Naive thymus-derived CD4-positive, alpha-beta T cell (primary cell): Measurements from ENCODE around the gene RNU2-63P. TPM values are rescaled to one million over a fixed set of nuclear protein-coding genes. Genes with fewer than 3 reads are reported as not detected.
"Not testable (repeated sequence)": the region's sequence is repeated elsewhere in the genome, so short reads cannot be mapped to it uniquely, and the experiment has no call there.

Experiments
- ATAC-seq: fragments of 150-1000 bp; cut with Tn5 transposase; 2 replicates; pipeline ENCODE4 v1.10.0; 2021; ENCODE audit warnings: mild to moderate bottlenecking, moderate library complexity
- CTCF ChIA-PET: fragments of 350-600 bp; sonication (Branson Sonifier 250); formaldehyde crosslinking; loops from one replicate; lab custom pipeline; 2021; ENCODE audit warnings: antibody characterized with exemption; lab: Charles Lee
- POLR2A ChIA-PET: fragments of 350-600 bp; sonication (Branson Sonifier 250); formaldehyde crosslinking; loops from one replicate; lab custom pipeline; 2021; ENCODE audit warnings: antibody characterized with exemption, inconsistent platforms; lab: Charles Lee
- DNase-seq, 9 donors: peaks; one replicate each; pipeline versions ENCODE4 v3.0.0 to v3.0.0-alpha.2; 2020 to 2022; ENCODE audit warnings: mixed read lengths in 1 of 9
- H3K27ac ChIP-seq: one replicate; pipeline ENCODE4 v1.7.0; 2013; ENCODE audit warnings: mild to moderate bottlenecking, low read depth, low read length, moderate library complexity
- H3K27me3 ChIP-seq, 2 donors: one replicate each; pipeline ENCODE4 v1.7.0; 2013; ENCODE audit warnings: low read length in 2 of 2, mild to moderate bottlenecking in 2 of 2, moderate library complexity in 2 of 2; ENCODE audit not compliant: control insufficient read depth in 2 of 2, insufficient read depth in 2 of 2
- H3K36me3 ChIP-seq, 3 experiments: 1 replicate in 2 of 3; 2 replicates in 1 of 3; pipeline ENCODE4 v1.7.0; 2013; ENCODE audit warnings: low read length in 3 of 3, mild to moderate bottlenecking in 3 of 3, moderate library complexity in 1 of 3; ENCODE audit not compliant: insufficient read depth in 3 of 3, control insufficient read depth in 2 of 3
- H3K4me1 ChIP-seq, 2 donors: one replicate each; pipeline ENCODE4 v1.7.0; 2013; ENCODE audit warnings: low read length in 2 of 2, mild to moderate bottlenecking in 2 of 2, moderate library complexity in 1 of 2; ENCODE audit not compliant: control insufficient read depth in 2 of 2, insufficient read depth in 2 of 2
- H3K4me3 ChIP-seq: 2 replicates; pipeline ENCODE4 v1.7.0; 2013; ENCODE audit warnings: mild to moderate bottlenecking, low read length
- H3K9me3 ChIP-seq, 3 experiments: 1 replicate in 2 of 3; 2 replicates in 1 of 3; pipeline ENCODE4 v1.7.0; 2013; ENCODE audit warnings: low read length in 3 of 3; ENCODE audit not compliant: control insufficient read depth in 2 of 3
- H3K27ac Mint-ChIP-seq, 9 donors: one replicate each; pipeline ENCODE4 v1.8.0; 2020 to 2022; ENCODE audit warnings: mixed read lengths in 9 of 9, mild to moderate bottlenecking in 8 of 9, moderate library complexity in 5 of 9, inconsistent platforms in 2 of 9
- H3K27me3 Mint-ChIP-seq, 5 donors: one replicate each; pipeline ENCODE4 v1.8.0; 2021 to 2022; ENCODE audit warnings: mixed read lengths in 5 of 5, mild to moderate bottlenecking in 1 of 5
- H3K36me3 Mint-ChIP-seq, 5 donors: one replicate each; pipeline ENCODE4 v1.8.0; 2020 to 2022; ENCODE audit warnings: mixed read lengths in 5 of 5, mild to moderate bottlenecking in 3 of 5, inconsistent platforms in 1 of 5
- H3K4me1 Mint-ChIP-seq, 7 donors: one replicate each; pipeline ENCODE4 v1.8.0; 2020 to 2022; ENCODE audit warnings: mixed read lengths in 7 of 7, mild to moderate bottlenecking in 3 of 7, inconsistent platforms in 1 of 7
- H3K4me3 Mint-ChIP-seq, 10 donors: one replicate each; pipeline ENCODE4 v1.8.0; 2020 to 2022; ENCODE audit warnings: mild to moderate bottlenecking in 10 of 10, mixed read lengths in 10 of 10, moderate library complexity in 6 of 10, inconsistent platforms in 2 of 10
- H3K9me3 Mint-ChIP-seq, 11 donors: one replicate each; pipeline ENCODE4 v1.8.0; 2020 to 2022; ENCODE audit warnings: mixed read lengths in 11 of 11, mild to moderate bottlenecking in 4 of 11, inconsistent platforms in 1 of 11, moderate library complexity in 1 of 11
- intact Hi-C, 2 donors: fragments of 100-400 bp; cut with micrococcal nuclease; formaldehyde crosslinking; loops; one replicate each; pipeline ENCODE4 v1.15.1; 2023
- polyA plus RNA-seq, 2 donors: library from polyadenylated mRNA; unstranded; fragments of 300-500 nt; fragmentation: Illumina TruSeq; gene quantifications; one replicate each; pipeline ENCODE4 v1.2.3, GENCODE V29; 2021
- total RNA-seq, 6 experiments: library from RNA in 5 of 6; stranded (reverse) in 5 of 6; gene quantifications; 1 replicate in 5 of 6; 2 replicates in 1 of 6; pipeline ENCODE4 v1.2.3 and lab custom pipeline; 2021 to 2026

The RNU2-63P gene
- total and polyA plus RNA-seq, 7 experiments from 2014 or later, result 12.4 to 28.7 (median 15.5) TPM; not detected in 3

DNA sequence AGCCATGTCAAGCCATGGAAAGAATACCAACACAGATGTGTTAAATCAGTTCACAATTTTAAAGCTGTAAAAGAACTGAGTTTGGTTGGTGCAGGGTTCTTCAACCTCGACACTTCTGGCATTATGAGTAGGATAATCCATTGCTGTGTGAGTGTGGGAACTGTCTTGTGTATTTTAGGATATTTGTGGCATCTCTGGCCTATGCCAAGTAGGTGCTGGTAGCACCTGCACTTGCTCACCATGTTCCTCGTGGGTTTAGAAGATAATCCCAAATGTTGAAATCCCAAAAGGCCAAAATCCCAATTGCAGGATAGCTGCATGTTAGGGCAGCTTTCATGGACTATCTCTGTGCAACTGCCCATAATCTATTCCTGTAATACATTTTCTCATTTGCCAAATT is 35.4 kb upstream of the RNU2-63P start:
- H3K4me1 ChIP-seq, result peaks cover 13 to 26% of the 10 kb centered on the region in 2 donors
- POLR2A ChIA-PET, result no interaction called here
- intact Hi-C loops, result loop anchor here (1.0 to 10.0 kb wide), 4 partner anchors 7 to 575 kb away; partner anchors contain the start of gene EIF2AK3 (in 2 of the 2)
- ATAC-seq, result no peak
- Mint-ChIP-seq H3K4me1 (peaks cover 32 to 66% (median 52%) of the 10 kb centered on the region in 7 donors), H3K36me3 (peaks cover 0 to 30% (median 10%) of the 10 kb centered on the region in 5 donors), H3K9me3 (peaks cover 0 to 2% (median 0%) of the 10 kb centered on the region in 11 donors), H3K4me3 (no peak overlapping the region), H3K27me3 (no peaks in the 10 kb centered on the region), H3K27ac (peak overlapping the region in 6 of 9 donors; percentile 21 to 97 (median 60))
- no peak for DNase-seq
- CTCF ChIA-PET, result interaction anchor here (0.6 to 2.5 kb wide), 2 partner anchors 9 to 30 kb away, joined by 3 to 10 read pairs; no protein-coding TSS in a partner anchor
- no peak overlapping the region for H3K4me3 ChIP-seq
- H3K27ac ChIP-seq, result no peak overlapping the region
- H3K27me3 ChIP-seq, result no peaks in the 10 kb centered on the region
- H3K36me3 ChIP-seq, result no peaks in the 10 kb centered on the region
- no peaks in the 10 kb centered on the region for H3K9me3 ChIP-seq

DNA sequence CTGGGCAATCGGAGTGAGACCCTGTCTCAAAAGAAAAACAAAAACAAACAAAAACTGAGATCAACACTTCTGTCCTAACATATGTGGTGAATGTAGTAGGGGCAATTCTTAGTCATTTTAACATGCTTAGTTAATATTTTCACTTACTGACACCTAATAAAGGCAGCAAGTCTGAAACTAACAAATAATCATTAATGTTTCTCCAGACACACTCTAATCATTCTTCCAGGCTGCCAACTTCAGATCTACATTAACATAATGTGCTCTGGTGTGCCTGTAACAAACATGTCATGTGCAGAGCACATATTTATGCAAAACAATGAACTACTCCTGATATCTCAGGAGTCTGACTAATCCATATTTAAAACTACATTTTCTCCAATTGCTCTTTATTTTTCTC is 33.3 kb upstream of the RNU2-63P start:
- Histone ChIP-seq H3K4me1 (peaks cover 6 to 18% of the 10 kb centered on the region in 2 donors), H3K9me3 (no peaks in the 10 kb centered on the region), H3K4me3 (no peak overlapping the region), H3K27me3 (no peaks in the 10 kb centered on the region), H3K36me3 (no peaks in the 10 kb centered on the region), H3K27ac (no peak overlapping the region)
- peaks cover 0 to 32% (median 10%) of the 10 kb centered on the region in 5 donors for H3K36me3 Mint-ChIP-seq
- ATAC-seq (no peak), DNase-seq (no peak)
- peak overlapping the region in 6 of 9 donors; percentile 10 to 50 (median 29) for H3K27ac Mint-ChIP-seq
- ChIA-PET POLR2A (interaction anchor here (0.6 to 1.6 kb wide), 2 partner anchors 11 to 1722 kb away, joined by 3 to 5 read pairs; no protein-coding TSS in a partner anchor), CTCF (interaction anchor here (0.5 to 2.5 kb wide), 2 partner anchors 11 to 46 kb away, joined by 3 to 10 read pairs; no protein-coding TSS in a partner anchor)
- H3K4me3 Mint-ChIP-seq, result no peak overlapping the region
- no peaks in the 10 kb centered on the region for H3K27me3 Mint-ChIP-seq
- peaks cover 22 to 69% (median 51%) of the 10 kb centered on the region in 7 donors for H3K4me1 Mint-ChIP-seq
- peaks cover 0 to 2% (median 0%) of the 10 kb centered on the region in 11 donors for H3K9me3 Mint-ChIP-seq
- intact Hi-C loops, result loop anchor here in 1 of 2 donors (10.0 kb wide), 1 partner anchor 575 kb away; the partner anchor contains the start of gene EIF2AK3

DNA sequence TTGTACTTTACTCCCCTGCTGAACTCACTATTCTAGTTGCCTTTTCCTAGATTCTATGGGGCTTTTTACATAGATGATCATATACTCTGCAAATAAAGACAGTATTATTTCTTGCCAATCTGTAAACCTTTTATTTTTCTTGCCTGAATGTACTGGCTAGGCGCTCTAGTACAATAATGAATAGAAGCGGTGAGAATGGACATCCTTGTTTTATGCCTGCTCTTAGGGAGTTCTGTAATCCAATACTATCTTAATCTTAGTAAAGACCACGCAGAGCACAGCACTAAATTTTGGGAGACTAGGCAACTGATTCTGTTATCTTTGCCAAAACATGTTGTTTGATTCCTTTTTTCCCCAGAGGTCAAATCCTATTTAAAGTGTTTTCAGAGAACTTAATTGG is 32.2 kb upstream of the RNU2-63P start:
- Histone ChIP-seq H3K27me3 (no peaks in the 10 kb centered on the region), H3K4me3 (no peak overlapping the region), H3K9me3 (no peaks in the 10 kb centered on the region), H3K36me3 (no peaks in the 10 kb centered on the region), H3K27ac (no peak overlapping the region), H3K4me1 (peaks cover 0 to 8% of the 10 kb centered on the region in 2 donors)
- no peaks in the 10 kb centered on the region for H3K27me3 Mint-ChIP-seq
- intact Hi-C loops, result no loop called here
- H3K4me1 Mint-ChIP-seq, result peaks cover 12 to 63% (median 40%) of the 10 kb centered on the region in 7 donors
- no peak for DNase-seq
- CTCF ChIA-PET, result interaction anchor here (0.6 to 1.5 kb wide), 3 partner anchors 11 to 28 kb away, joined by 3 to 4 read pairs (median 3); no protein-coding TSS in a partner anchor
- peak overlapping the region in 4 of 9 donors; percentile 6 to 47 (median 17) for H3K27ac Mint-ChIP-seq
- POLR2A ChIA-PET, result no interaction called here
- ATAC-seq, result no peak
- H3K9me3 Mint-ChIP-seq, result peaks cover 0 to 2% (median 0%) of the 10 kb centered on the region in 11 donors
- peaks cover 0 to 32% (median 10%) of the 10 kb centered on the region in 5 donors for H3K36me3 Mint-ChIP-seq
- H3K4me3 Mint-ChIP-seq, result no peak overlapping the region

DNA sequence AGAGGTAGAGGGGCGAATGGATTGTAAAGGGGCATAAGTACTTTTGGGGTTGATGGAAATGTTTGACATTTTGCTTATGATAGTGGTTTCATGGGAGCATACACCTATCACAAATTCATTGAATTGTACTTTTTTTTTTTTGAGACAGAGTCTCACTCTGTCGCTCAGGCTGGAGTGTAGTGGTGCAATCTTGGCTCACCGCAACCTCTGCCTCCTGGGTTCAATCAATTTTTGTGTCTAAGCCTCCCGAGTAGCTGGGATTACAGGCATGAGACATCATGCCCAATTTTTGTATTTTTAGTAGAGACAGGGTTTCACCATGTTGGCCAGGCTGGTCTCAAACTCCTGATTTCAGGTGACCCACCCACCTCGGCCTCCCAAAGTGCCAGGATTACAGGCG is 29.2 kb upstream of the RNU2-63P start:
- H3K9me3 ChIP-seq, H3K4me3 ChIP-seq, H3K27ac ChIP-seq, DNase-seq, H3K9me3 Mint-ChIP-seq, intact Hi-C loops, CTCF ChIA-PET, H3K36me3 ChIP-seq, ATAC-seq, H3K4me1 ChIP-seq, H3K27me3 ChIP-seq, H3K27me3 Mint-ChIP-seq, H3K4me3 Mint-ChIP-seq: not testable (repeated sequence)
- Mint-ChIP-seq H3K36me3 (peaks cover 0 to 32% (median 13%) of the 10 kb centered on the region in 5 donors), H3K4me1 (peaks cover 19 to 58% (median 45%) of the 10 kb centered on the region in 7 donors), H3K27ac (peak overlapping the region in 4 of 9 donors; percentile 1 to 47 (median 36))
- POLR2A ChIA-PET, result interaction anchor here (1.5 kb wide), 1 partner anchor 8 kb away, joined by 4 read pairs; no protein-coding TSS in a partner anchor

DNA sequence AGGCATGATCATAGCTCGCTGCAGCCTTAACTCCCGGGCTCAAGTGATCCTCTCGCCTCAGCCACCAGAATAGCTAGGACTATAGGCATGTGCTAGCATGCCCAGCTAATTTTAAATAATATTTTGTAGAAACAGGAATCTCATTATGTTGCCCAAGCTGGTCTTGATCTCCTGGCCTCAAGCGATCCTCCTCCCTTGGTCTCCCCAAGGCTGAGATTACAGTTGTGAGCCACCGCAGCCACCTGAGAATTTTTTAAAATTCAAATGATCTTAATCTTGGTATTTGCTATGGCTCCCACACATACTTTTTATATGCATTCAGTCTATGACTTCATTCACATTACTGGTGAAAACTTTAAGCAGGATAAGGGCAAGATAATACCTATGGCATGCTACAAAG is 26.1 kb upstream of the RNU2-63P start:
- DNase-seq, result no peak
- peaks cover 0 to 35% (median 18%) of the 10 kb centered on the region in 5 donors for H3K36me3 Mint-ChIP-seq
- H3K27me3 ChIP-seq, result no peaks in the 10 kb centered on the region
- peak overlapping the region in 1 of 9 donors; percentile 28 for H3K27ac Mint-ChIP-seq
- H3K27me3 Mint-ChIP-seq, result no peaks in the 10 kb centered on the region
- no peaks in the 10 kb centered on the region for H3K9me3 Mint-ChIP-seq
- no peak for ATAC-seq
- CTCF ChIA-PET, result interaction anchor here (0.6 kb wide), 1 partner anchor 41 kb away, joined by 3 read pairs; no protein-coding TSS in a partner anchor
- H3K4me1 Mint-ChIP-seq, result peaks cover 14 to 71% (median 40%) of the 10 kb centered on the region in 7 donors
- no peaks in the 10 kb centered on the region for H3K36me3 ChIP-seq
- no peaks in the 10 kb centered on the region for H3K4me1 ChIP-seq
- POLR2A ChIA-PET, result interaction anchor here (0.7 kb wide), 2 partner anchors 16 to 216 kb away, joined by 3 read pairs; no protein-coding TSS in a partner anchor
- H3K4me3 ChIP-seq, result no peak overlapping the region
- no peaks in the 10 kb centered on the region for H3K9me3 ChIP-seq
- H3K4me3 Mint-ChIP-seq, result no peak overlapping the region
- no peak overlapping the region for H3K27ac ChIP-seq
- intact Hi-C loops, result no loop called here

DNA sequence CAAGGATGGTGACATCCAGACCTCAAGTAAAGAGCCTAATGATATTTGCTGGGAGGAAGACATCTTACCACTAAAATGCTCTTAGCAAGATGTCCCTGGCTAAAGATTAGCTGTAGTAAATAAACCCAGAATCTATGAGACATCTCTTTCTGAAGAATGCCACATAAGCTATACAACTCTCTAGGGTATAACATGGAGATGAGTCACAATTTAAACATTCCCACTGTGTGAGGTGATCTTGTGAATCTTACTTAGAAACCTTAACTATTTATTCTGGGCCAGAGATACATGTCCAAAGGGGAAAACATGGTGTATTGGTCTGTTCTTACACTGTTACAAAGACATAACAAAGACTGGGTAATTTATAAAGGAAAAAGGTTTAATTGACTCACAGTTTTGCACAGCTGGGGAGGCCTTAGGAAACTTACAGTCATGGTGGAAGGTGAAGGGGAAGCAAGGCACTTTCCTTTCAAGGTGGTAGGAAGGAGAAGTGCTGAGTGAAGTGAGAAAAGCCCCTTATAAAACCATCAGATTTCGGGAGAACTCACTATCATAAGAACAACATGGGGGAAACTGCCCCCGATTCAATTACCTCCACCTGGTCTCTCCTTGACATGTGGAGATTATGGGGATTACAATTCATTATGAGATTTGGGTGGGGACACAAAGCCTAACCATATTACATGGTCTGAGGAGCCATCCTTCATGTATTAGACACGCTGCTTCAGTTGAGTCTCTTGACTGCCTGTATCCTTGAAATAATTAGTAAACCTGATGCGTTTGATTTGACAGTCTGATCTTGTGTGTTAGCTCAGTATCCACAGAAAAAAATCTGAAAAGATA is 22.1 kb upstream of the RNU2-63P start:
- Histone ChIP-seq H3K36me3 (peaks cover 0 to 11% (median 3%) of the 10 kb centered on the region in 3 experiments), H3K4me3 (no peak overlapping the region), H3K4me1 (no peaks in the 10 kb centered on the region), H3K9me3 (no peaks in the 10 kb centered on the region), H3K27ac (no peak overlapping the region), H3K27me3 (no peaks in the 10 kb centered on the region)
- H3K9me3 Mint-ChIP-seq, result no peaks in the 10 kb centered on the region
- no peak overlapping the region for H3K4me3 Mint-ChIP-seq
- peaks cover 5 to 49% (median 33%) of the 10 kb centered on the region in 5 donors for H3K36me3 Mint-ChIP-seq
- ATAC-seq (no peak), DNase-seq (no peak)
- no peak overlapping the region for H3K27ac Mint-ChIP-seq
- H3K4me1 Mint-ChIP-seq, result peaks cover 13 to 67% (median 44%) of the 10 kb centered on the region in 7 donors
- intact Hi-C loops, result no loop called here
- ChIA-PET CTCF (interaction anchor here (0.6 to 0.7 kb wide), 2 partner anchors 11 to 924 kb away, joined by 3 read pairs; no protein-coding TSS in a partner anchor), POLR2A (interaction anchor here (1.0 to 1.8 kb wide), 2 partner anchors 8 to 21 kb away, joined by 3 to 4 read pairs; no protein-coding TSS in a partner anchor)
- no peaks in the 10 kb centered on the region for H3K27me3 Mint-ChIP-seq
